Measurements from ENCODE around the gene GPSM1.

GPSM1 gene

DNA sequence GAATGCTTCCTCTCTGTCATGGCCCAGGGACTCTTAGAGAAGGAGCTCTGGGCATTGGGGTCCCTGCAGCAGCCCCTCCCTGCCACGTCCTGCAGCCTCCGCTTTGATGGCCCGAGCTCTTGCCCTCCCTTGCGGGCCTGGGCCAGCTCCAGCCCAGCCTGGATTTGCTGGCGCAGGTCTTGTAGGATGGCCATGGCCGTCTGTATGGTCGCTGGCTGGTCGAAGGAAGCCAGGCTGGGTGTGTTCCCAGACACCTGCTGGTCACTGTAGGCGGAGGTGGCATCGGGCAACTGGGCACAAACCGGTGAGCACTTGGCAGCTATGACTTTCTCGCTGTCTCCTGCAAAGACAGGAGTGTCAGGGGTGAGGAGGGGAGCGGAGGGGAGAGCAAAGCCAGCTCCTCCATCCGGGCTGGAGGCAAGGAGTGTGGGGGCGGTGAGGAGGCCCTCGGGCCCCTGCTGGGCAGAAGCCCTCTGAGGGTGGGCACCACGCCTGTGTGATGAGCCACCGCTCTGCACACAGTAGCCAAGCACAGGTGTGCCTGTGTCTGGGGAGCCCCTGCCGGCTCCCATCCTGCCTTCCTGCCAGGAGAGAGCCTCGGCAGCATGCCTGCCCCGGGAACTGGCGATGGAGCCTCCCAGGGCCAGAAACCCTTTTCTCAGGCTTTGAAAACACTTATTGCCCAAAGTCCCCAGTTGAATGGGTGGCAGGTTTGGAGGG, 35.9 kb upstream of the GPSM1 start:
- no peak for DNase-seq

DNA sequence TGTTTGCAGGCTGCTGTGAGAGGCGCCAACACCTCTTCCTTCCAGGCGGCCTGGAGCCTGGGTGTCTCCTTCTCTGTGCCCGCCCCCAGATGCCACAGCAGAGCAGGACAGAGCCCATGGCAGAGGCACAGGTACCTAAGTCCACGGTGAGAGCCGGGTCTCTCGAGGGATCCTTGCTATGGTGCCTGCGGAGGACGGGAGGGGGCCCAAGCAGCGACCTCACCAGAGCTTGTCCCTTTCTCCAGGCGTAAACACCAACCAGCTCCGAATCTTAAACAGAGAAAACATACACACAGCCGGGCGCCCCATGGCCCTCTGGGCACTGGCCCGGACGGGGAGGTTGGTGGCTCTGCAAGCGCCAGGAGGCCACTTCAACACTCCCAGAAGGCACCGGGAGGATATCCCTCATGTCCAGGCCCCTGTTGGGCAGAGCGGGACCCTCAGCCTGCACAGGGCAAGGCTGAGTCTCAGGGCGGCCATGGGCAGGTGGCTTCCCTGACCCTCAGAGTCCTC, 35.3 kb upstream of the GPSM1 start:
- no peak for DNase-seq

DNA sequence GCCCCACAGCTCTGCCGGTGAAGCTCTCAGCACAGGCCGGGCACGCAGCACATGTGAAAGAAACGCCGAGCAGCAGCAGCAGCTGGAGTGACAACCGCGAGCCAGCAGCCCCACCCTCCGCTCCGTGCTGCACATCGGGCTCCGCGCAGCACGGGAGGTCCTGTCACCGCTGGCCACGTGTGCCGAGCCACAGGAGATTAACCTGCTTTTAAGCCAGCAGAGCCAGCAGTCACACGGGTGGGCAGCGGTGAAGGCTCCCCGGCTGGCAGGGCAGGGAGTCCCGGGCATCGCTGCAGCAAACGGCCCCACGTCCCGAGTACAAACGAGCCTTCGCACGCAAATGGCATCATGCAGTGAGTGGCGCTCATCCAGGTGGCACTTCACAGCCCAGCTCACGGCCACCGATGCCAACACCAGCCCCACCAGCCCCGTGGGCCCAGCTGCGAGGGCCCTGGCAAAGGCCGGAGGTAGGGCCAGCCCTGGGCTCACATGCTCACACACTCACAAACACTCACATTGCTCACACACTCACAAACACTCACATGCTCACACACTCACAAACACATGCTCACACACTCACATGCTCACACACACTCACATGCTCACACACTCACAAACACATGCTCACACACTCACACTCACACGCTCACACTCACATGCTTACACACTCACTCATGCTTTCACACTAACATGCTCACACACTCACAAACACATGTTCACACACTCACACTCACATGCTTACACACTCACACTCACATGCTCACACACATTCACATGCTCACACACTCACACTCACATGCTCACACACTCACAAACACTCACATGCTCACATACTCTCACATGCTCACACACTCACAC, 34.5 kb upstream of the GPSM1 start:
- no peak for DNase-seq

DNA sequence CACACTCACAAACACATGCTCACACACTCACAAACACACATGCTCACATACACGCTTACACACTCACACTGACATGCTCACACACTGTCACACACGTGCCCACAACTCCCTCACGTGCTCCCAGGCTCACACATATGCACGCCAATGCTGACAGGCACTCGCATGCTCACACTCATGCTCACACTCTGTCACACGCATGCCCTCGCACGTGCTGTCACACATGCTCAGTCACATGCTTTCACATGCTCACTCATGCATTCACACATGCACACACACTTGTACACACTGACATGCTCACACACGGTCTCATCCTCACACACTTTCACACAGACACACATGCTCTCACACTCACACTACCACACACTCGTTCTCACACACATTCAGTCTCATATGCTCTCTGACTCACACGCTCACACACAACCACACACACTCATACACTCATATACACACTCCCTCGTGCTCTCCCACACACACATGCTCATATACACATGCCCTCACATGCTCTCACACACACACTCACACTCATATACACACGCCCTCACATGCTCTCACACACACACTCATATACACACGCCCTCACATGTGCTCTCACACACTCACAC, 33.8 kb upstream of the GPSM1 start:
- DNase-seq = no peak

DNA sequence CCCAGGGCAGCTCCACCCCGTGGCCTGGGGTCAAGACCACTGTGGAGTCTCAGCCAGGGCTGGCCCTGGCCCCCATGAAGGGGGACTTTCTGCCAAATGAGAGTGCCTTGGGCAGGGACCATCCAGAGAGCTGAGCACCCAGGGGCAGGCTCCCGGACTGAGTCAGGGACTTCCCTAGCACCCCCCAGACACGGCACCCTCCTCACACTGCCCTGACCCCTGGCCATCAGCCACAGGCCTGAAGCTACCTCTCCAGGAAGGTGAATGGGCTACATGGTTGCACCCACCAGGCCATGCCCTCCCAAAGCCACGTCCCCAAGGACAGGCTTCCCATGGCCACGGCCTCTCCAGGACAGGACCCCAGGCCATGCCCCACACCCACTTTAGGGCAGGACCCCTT, 32.9 kb upstream of the GPSM1 start:
- no peak for DNase-seq

DNA sequence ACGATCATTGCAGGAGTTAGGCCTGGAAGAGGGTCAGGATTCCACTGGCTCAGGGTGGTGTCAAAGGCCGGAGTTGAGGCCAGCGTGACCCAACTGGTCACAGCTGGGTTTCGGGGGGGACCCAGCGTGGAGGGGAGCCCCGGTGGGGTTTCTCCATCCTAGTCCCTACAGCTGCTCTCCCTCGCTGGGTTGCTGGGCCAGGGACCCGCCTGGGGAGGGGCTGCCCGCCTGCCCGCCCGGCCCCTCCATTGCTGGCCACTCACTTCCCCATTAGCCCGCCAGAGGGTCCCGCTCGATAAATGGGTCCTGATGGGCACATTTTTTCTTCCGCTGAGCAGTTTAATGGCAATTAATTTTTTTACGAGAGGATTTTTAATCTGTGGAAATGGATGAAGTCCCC, 32.3 kb upstream of the GPSM1 start:
- DNase-seq = no peak

DNA sequence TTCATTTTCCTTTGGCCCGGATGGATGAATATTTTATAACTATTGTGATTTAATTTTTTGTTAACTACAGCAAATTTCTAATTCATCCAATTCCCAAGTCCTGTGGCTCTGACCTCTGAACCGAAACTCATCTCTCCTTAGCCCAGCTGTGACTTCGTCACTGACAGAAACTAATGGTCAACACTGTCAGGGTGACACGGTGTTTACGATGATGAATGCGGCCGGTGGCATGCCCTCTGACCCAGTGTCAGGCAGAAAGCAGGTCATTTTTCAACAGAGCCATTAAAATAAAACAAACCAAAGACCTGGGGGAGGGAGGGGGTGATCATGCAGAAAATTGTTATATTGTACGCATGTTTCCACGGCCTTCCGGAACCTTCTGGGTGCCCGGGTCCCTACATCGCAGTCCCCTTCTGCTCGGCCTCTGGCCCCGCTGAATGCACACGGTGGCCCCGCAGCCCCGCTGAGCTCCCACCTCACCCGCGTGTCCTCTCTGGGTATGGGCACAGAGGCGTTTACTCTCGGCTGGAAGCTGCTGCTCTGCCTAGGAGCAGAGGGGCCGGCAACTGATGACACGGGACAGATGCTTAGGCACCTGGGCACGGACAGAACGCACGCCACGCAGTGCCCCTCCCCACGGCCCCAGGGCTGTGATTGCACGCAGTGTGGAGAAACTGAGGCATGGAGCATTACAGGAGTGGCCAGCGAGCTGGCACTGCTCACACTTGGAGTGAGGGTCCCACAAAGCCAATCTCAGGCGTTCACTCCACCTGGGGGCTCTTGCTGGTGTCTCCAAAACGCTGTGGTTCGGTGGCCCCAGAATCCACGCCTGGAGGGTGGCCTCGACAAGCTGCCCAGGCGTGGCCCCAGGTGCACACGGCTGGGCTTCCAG, 31.6 kb upstream of the GPSM1 start:
- no peak for DNase-seq

DNA sequence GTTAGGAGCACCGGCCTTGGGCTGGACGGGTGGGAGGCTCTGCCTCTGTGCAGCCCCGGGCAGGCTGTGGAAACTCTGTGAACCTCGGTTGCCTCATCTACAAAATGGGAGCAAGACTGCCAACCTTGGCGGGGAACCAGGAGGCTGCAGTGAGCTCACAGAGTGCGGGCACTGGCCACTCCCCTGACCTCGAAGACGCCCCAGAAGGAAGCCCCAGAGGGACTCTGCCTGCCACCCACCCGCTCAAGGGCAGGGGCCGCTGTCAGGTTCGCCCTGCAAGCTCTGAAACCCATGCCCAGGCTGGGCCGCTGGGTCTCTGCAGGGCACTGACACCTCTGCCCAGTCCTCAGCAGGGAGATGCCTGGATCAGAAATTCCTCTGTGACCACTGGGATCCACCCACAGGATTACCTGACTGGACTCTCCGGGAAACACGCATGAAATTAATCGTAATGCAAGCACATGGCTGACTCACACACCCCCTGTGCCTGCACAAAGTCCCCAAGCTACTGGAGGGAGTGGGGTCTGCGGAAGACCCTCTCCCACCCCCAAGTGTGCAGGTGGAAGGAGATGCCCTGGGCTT, 30.8 kb upstream of the GPSM1 start:
- DNase-seq = no peak

DNA sequence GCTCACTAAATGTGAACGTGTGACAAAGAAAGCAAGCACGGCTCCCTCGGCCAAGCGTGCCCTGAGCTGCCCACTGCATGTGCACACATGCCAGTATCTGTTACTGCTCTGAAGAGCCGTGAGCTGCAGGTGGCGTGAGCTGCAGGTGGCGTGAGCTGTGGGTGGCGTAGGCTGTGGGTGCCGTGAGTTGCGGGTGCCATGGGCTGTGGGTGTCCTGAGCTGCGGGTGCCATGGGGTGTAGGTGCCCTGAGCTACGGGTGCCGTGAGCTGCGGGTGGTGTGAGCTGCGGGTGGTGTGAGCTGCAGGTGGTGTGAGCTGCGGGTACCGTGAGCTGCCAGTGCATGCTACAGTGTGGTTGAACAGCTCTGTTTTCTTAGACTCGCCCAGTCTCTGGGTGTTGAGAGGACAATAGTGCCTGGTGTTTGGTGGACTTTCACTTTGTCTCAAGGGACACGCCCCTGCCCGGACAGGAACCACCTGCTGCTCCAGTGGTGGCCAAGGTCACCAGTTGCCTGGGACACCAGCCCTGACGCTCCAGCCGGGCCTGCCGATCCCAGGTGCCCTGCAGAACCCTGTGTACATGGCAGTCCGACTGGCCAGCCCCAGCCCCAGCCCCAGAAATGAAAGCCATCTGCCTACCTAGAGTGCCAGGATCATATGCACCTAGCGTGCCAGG, 30.2 kb upstream of the GPSM1 start:
- DNase-seq = no peak

DNA sequence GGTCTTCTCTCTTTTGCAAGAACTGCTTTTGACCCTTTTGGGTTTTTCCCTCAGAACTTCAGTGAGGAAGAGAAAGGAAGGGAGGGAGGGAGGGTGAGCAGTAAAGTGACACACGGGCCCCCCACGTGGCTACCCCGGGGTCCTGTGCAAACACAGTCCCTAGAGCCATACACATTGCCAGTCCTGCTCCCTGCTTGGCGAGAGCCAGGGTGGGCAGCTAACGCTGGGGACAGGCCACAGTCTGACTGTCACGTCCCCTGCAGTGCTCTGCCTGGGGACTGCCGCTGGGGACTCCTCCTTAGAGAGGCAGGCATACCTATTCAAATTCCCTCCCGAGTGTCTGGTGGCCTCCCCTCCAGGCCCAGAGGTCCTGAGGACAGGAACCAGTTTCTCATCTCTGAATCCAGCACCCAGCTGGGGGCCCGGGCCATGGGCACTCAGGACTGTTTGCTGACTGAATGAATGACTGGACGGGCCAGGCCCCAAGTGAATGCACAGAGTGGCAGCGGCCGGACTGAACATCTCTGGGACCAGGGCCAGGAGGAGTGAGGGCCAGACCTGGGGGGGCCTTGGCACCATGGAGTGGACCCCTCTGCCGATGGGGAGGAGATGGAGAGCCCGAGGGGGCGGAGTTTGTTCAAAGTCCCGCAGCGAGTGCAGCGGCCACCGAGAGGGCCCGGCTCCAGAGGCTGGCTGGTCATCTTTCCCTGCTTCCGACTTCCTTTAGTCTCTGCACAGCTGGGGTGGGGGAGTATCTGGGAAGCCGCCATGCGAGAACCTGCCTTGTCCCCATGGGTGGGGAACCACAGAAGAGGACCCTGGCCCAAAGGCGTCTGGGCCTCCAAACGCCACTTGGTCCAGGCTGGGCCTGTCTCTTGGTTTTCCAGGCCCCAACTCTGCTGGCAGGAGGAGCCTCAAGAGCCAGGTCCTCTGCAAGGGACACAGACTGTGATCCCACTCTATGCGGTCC, 29.3 kb upstream of the GPSM1 start:
- no peak for DNase-seq

DNA sequence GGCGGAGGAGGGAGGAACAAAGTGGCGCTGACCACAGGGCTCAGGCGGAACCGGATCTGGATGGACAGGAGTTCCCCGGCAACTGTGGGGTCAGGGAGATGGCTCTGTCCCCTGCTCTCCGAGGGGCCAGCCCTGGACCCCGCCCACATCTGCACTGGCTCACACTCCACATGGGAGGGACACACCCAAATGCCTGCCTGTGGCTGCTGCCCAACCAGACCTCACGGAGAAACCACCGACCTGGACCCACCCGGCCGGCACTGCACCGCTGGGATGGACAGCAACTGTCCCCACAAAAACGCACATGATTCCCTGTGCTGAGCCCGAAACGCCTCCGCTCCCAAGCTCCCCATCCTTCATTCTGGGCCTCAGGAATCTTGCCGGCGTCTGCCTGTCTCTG, 28.2 kb upstream of the GPSM1 start:
- DNase-seq = no peak

DNA sequence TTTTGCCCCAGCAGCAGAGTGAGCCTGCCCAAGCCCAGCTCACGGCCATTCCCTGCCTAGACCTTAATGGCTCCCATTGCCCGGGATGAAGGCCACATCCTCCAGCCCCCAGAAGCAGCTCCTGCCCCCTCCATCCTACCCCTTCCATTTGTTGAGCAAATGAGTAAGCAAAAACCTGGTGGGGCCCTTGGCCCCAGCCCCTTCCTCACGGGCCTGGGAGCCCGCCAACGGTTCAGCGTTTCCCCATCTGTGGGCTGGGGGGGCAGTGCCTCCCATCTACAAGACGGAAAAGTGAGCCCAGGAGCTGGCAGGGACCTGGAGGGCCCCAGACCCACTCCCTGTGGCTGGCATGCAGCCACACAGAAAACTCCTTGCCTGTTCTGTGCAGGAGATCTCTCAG, 27.8 kb upstream of the GPSM1 start:
- no peak for DNase-seq

DNA sequence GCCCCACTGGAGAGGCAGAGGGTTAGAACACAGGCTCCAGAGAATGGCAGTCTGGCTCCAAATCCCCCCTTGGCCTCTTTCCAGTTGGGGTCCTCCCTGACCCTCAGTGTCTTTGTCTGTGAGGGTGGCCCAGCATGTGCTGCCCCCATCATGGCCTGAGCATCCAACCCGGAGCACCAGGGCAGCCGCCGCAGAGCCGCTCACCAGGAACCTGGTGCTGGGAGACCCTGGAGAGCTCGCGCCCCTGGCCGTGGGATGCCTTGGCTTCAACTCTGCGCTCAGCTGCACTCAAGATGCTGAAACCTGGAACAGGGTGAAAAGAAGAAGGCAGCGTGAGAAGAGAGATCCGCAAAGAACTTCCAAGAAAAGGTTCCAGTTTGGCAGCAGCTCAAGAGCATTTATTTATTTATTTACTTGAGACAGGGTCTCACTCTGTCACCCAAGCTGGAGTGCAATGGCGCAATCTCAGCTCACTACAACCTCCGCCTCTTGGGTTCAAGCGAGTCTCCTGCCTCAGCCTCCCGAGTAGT, 27.3 kb upstream of the GPSM1 start:
- no peak for DNase-seq

DNA sequence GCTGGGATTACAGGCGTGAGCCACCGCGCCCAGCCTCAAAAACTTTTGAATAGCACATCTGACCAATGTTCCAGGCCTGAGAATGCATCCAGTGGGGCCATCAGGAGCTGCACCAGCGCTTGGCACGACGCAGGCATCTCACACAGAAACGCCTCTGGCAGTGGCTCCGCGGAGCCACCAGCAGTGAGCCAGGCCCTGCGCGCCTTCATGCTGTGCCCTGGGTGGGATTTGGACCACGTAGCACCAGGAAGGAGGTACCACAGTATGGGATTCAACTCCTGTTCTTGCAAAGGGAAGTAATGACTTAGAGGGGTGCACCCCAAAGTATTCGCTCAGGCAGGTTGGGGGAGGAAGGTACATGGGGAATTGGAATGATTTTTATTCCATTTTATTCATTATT, 26.5 kb upstream of the GPSM1 start:
- no peak for DNase-seq

DNA sequence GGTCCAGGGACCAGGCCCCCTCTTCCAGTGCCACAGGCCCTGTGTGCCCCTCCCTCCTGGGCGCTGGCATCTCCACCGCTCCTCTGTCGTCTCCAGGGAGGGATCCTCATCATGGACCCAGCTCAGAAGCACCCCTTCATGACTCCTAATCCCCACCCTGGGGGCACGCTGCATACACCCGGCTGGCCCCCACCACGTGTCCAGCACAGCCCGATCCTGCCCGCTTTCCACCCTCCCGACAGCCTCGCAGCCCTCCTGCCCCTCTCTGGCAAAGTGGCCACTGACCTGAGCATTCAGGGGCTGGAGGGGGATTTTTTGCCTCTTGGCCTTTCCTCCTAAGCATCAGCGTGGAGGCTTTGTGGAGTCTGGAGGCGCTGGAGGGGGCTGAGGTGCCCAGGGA, 24.8 kb upstream of the GPSM1 start:
- DNase-seq = no peak

DNA sequence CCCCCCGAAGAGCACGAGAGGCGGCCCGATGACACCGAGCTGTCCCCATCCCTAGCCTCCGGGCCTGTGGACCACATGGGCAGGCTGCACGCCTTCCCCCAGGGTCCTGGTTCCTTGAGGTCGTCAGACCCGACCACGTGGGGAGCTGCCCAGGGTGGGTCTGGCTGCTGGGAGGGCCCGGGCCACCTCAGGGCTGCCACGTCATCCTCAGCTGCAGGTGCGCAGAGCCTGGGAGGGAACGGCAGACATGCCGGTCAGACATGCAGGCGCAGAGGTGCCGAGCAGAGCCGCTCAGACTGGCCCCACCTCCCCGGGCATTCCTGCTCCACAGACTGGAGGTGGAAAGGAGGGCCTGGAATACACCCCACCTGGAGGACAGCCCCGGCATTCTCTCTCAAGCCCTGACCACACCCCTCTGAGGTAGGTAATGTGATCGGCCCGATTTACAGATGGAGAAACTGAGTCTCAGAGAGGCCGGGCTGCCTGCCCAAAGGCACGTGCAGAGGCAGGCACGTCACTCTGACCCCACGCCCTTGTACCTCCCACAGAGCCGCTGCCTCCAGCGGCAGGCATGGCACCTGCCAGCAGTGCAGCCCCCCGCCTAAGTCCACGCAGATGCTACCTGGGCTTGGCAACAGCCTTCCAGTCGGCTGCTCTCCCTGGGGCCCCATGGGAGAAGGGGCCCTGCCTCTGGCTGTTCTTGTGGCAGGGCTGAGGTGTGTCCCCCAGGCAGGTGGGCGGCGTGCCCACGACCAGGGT, 24.1 kb upstream of the GPSM1 start:
- no peak for DNase-seq

DNA sequence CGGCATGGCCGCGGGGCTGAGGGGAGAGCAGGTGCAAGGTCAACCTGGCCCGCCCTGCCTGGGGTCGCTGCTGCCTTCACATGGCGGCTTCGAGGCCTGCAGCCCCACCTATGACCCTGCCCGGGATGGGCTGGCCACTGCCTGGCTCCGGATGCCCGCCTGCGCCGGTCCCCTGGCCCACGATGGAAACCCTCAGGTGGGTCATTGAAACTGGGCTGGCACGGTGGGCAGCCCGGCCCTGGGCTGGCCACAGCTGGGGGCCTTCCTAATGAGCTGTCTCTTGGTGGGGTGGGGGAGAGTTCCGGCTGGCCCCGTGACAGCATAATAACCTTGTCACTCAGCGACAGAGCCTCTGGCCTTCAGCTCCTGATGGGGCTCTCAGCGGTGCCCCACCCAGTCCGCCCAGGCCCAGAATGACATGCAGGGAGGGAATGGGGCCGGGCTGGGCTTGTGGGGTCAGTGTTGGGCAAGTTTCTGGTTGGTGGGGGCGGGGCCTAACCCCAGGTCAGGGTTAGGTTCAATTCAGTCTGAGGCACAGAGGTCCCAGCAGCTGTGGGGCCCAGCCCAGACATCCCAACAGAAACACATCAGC, 23.4 kb upstream of the GPSM1 start, which contains the start of gene CCDC187:
CCDC187 (minus strand) TSS at position 270 of the 592 bp plus-strand sequence; CDS start at position 6, 264 bp downstream.
- no peak for DNase-seq

DNA sequence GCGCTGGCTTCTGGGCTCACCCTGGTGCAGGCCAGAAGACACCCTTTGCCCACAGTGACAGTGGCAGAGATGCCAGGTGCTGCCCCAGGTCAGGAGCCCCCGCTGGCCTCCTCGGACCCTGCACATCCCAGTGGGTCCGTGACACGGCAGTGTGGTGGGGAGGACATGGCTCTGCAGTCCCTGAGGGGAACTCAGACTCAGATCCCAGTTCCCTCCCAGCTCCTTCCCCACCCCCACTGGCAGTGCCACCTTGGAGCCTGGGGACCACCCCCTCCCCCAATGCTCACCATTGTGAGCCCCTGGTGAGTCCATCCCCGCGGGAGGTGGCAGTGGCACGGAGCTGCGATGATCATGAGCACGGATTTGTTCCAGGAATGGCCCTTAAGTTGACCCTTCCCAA, 22.9 kb upstream of the GPSM1 start:
- no peak for DNase-seq

DNA sequence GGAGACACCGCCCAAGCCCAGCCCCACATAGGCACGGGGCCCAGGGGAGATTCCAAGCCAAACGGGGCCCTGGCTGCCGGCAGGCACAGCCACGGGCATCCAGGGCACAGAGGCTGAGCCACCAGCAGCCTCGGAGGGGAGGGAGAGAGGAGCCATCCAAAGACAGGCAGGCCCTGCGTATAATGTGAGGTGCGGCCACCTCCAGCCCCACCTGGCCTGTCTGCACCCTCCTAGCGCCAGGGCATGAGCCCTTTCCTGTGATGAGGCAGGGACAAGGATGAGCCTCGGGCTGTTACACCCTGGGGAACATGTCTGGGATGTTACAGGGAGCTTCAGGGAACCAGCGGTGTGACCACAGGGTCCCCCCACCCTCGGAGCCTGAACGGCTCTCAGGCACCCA, 22.4 kb upstream of the GPSM1 start:
- DNase-seq = no peak

Measured in inflammatory macrophage treated with lipopolysaccharide for 4 hours (primary cell).